H9 (cell line): Measurements from ENCODE around the gene LIPH. TPM values are rescaled to one million over a fixed set of nuclear protein-coding genes. Genes with fewer than 3 reads are reported as not detected.

Source experiments
- DNase-seq: peaks from one replicate; pipeline ENCODE4 v3.0.0-alpha.2; 2017
- H2AFZ ChIP-seq: one replicate; pipeline ENCODE4 v1.6.1; 2013; ENCODE audit warnings: mild to moderate bottlenecking, low read length, control low read depth, moderate library complexity
- H2AK5ac ChIP-seq: 2 replicates; pipeline ENCODE4 v1.6.1; 2013; ENCODE audit warnings: low read length, control low read depth, mixed read lengths; ENCODE audit not compliant: insufficient read length
- H2BK120ac ChIP-seq: one replicate; pipeline ENCODE4 v1.6.1; 2013; ENCODE audit warnings: low read depth, mild to moderate bottlenecking, low read length, control low read depth, inconsistent platforms; ENCODE audit not compliant: poor library complexity, severe bottlenecking
- H2BK12ac ChIP-seq: 2 replicates; pipeline ENCODE4 v1.6.1; 2013; ENCODE audit warnings: low read length, control low read depth, mixed read lengths, low read depth; ENCODE audit not compliant: insufficient read length
- H2BK15ac ChIP-seq: 2 replicates; pipeline ENCODE4 v1.6.1; 2013; ENCODE audit warnings: low read depth, low read length, control low read depth
- H2BK20ac ChIP-seq: one replicate; pipeline ENCODE4 v1.6.1; 2013; ENCODE audit warnings: low read depth, mild to moderate bottlenecking, low read length, control low read depth, inconsistent platforms; ENCODE audit not compliant: poor library complexity, severe bottlenecking
- H2BK5ac ChIP-seq: 2 replicates; pipeline ENCODE4 v1.6.1; 2013; ENCODE audit warnings: low read length, control low read depth, mixed read lengths; ENCODE audit not compliant: insufficient read length
- H3K14ac ChIP-seq: 2 replicates; pipeline ENCODE4 v1.6.1; 2013; ENCODE audit warnings: low read length, control low read depth; ENCODE audit not compliant: insufficient read depth
- H3K18ac ChIP-seq: 2 replicates; pipeline ENCODE4 v1.6.1; 2013; ENCODE audit warnings: low read depth, mild to moderate bottlenecking, mixed read lengths, low read length, control low read depth; ENCODE audit not compliant: insufficient read length
- H3K23ac ChIP-seq: 2 replicates; pipeline ENCODE4 v1.6.1; 2013; ENCODE audit warnings: low read length, control low read depth, mixed read lengths, low read depth; ENCODE audit not compliant: insufficient read length
- H3K23me2 ChIP-seq: 2 replicates; pipeline ENCODE4 v1.6.1; 2013; ENCODE audit warnings: low read depth, mild to moderate bottlenecking, mixed read lengths, low read length, control low read depth; ENCODE audit not compliant: insufficient read length, poor library complexity, severe bottlenecking
- H3K27ac ChIP-seq: 2 replicates; pipeline ENCODE4 v1.5.1; 2013; ENCODE audit warnings: low read length, control low read depth, mixed read lengths, low read depth; ENCODE audit not compliant: insufficient read length
- H3K27me3 ChIP-seq: 2 replicates; pipeline ENCODE4 v1.6.1; 2013; ENCODE audit warnings: low read length, control low read depth, inconsistent platforms; ENCODE audit not compliant: insufficient read depth
- H3K4ac ChIP-seq: 2 replicates; pipeline ENCODE4 v1.6.1; 2013; ENCODE audit warnings: low read depth, mild to moderate bottlenecking, control low read depth, inconsistent platforms, low read length, moderate library complexity
- H3K4me1 ChIP-seq: 2 replicates; pipeline ENCODE4 v1.6.1; 2013; ENCODE audit warnings: low read length, control low read depth, inconsistent platforms; ENCODE audit not compliant: insufficient read depth
- H3K4me2 ChIP-seq: 2 replicates; pipeline ENCODE4 v1.6.1; 2013; ENCODE audit warnings: low read length, control low read depth, mixed read lengths; ENCODE audit not compliant: insufficient read length, insufficient read depth
- H3K56ac ChIP-seq: 2 replicates; pipeline ENCODE4 v1.6.1; 2013; ENCODE audit warnings: low read depth, mild to moderate bottlenecking, mixed read lengths, low read length, control low read depth; ENCODE audit not compliant: insufficient read length
- H3K79me1 ChIP-seq: 2 replicates; pipeline ENCODE4 v1.6.1; 2013; ENCODE audit warnings: low read depth, mild to moderate bottlenecking, moderate library complexity, low read length, control low read depth, inconsistent platforms; ENCODE audit not compliant: insufficient read depth, poor library complexity, severe bottlenecking
- H3K79me2 ChIP-seq: 2 replicates; pipeline ENCODE4 v1.6.1; 2013; ENCODE audit warnings: low read length, control low read depth, inconsistent platforms; ENCODE audit not compliant: insufficient read depth
- H3K9ac ChIP-seq: 2 replicates; pipeline ENCODE4 v1.6.1; 2013; ENCODE audit warnings: low read length, control low read depth, mixed read lengths; ENCODE audit not compliant: insufficient read length; ENCODE audit errors: extremely low read depth
- H3K9me3 ChIP-seq: one replicate; pipeline ENCODE4 v1.6.1; 2013; ENCODE audit warnings: low read depth, low read length, inconsistent platforms; ENCODE audit not compliant: control insufficient read depth
- H3T11ph ChIP-seq: one replicate; pipeline ENCODE4 v1.6.1; 2013; ENCODE audit warnings: mild to moderate bottlenecking, low read length, control low read depth, inconsistent platforms
- H4K20me1 ChIP-seq: one replicate; pipeline ENCODE4 v1.6.1; 2013; ENCODE audit not compliant: control insufficient read depth, insufficient read length, insufficient read depth
- H4K5ac ChIP-seq: 2 replicates; pipeline ENCODE4 v1.6.1; 2013; ENCODE audit warnings: low read depth, mild to moderate bottlenecking, mixed read lengths, low read length, control low read depth; ENCODE audit not compliant: insufficient read length
- H4K8ac ChIP-seq: replicated peaks from 2 replicates; pipeline ENCODE4 v1.6.1; 2013; ENCODE audit warnings: low read length, control low read depth, mixed read lengths, low read depth; ENCODE audit not compliant: insufficient read length
- H4K91ac ChIP-seq: 2 replicates; pipeline ENCODE4 v1.6.1; 2013; ENCODE audit warnings: low read depth, mild to moderate bottlenecking, moderate library complexity, mixed read lengths, low read length, control low read depth; ENCODE audit not compliant: insufficient read length
- H3K27ac Mint-ChIP-seq, 3 experiments: 2 replicates in 2 of 3; 3 replicates in 1 of 3; pipeline ENCODE4 v1.8.0; 2020 to 2021; ENCODE audit warnings: mixed read lengths in 3 of 3, mild to moderate bottlenecking in 1 of 3, moderate library complexity in 1 of 3
- H3K27me3 Mint-ChIP-seq: 2 replicates; pipeline ENCODE4 v1.8.0; 2021; ENCODE audit warnings: low read depth, mild to moderate bottlenecking, moderate library complexity, mixed read lengths
- H3K36me3 Mint-ChIP-seq, 3 experiments: 2 replicates in 2 of 3; 3 replicates in 1 of 3; pipeline ENCODE4 v1.8.0; 2020 to 2021; ENCODE audit warnings: low read depth in 3 of 3, mixed read lengths in 3 of 3; ENCODE audit not compliant: insufficient read depth in 1 of 3
- H3K4me1 Mint-ChIP-seq, 2 experiments: 2 replicates each; pipeline ENCODE4 v1.8.0; 2020; ENCODE audit warnings: mixed read lengths in 2 of 2
- H3K4me3 Mint-ChIP-seq, 2 experiments: 2 replicates in 1 of 2; 3 replicates in 1 of 2; pipeline ENCODE4 v1.8.0; 2020 to 2021; ENCODE audit warnings: mild to moderate bottlenecking in 2 of 2, mixed read lengths in 2 of 2, moderate library complexity in 1 of 2
- H3K9me3 Mint-ChIP-seq, 2 experiments: 2 replicates in 1 of 2; 3 replicates in 1 of 2; pipeline ENCODE4 v1.8.0; 2020; ENCODE audit warnings: mild to moderate bottlenecking in 2 of 2, mixed read lengths in 2 of 2, moderate library complexity in 1 of 2
- CTCF ChIP-seq: fragments of 200-600 bp; sonication (generic); conservative IDR thresholded peaks from 3 replicates; pipeline ENCODE4 v1.8.0; 2021; ENCODE audit warnings: antibody characterized with exemption, mild to moderate bottlenecking
- WGBS: extraction: QIAGEN DNeasy Blood & Tissue Kit; methylation state at CpG from one replicate; pipeline ENCODE4 v1.1.7; 2013; ENCODE audit warnings: missing lambda C conversion rate, low lambda C conversion rate, mixed read lengths; ENCODE audit not compliant: insufficient read length; ENCODE audit errors: extremely low coverage; 5-methylcytosine and 5-hydroxymethylcytosine counted together
- total RNA-seq: library from RNA; stranded (reverse); gene quantifications from 2 replicates; pipeline ENCODE4 v1.2.1, GENCODE V29; 2021

Gene LIPH
- total RNA-seq, 1 experiment from 2014 or later, result 0.17 TPM

- Histone ChIP-seq H3K4ac (no peak overlapping the region), H3T11ph (no peak overlapping the region), H4K5ac (no peak overlapping the region), H3K27ac (no peak overlapping the region), H2AFZ (no peak overlapping the region), H3K4me2 (no peak overlapping the region), H3K56ac (no peak overlapping the region), H3K23ac (no peak overlapping the region), H2BK120ac (no peak overlapping the region), H3K23me2 (no peaks in the 10 kb centered on the region), H3K27me3 (no peaks in the 10 kb centered on the region), H3K4me1 (no peaks in the 10 kb centered on the region), H3K79me1 (no peaks in the 10 kb centered on the region), H4K91ac (no peak overlapping the region), H4K8ac (no peak overlapping the region), H3K9ac (no peak overlapping the region), H3K9me3 (no peaks in the 10 kb centered on the region), H2BK5ac (no peak overlapping the region), H3K79me2 (no peaks in the 10 kb centered on the region), H3K14ac (no peak overlapping the region), H3K18ac (no peak overlapping the region), H2AK5ac (no peak overlapping the region), H4K20me1 (no peaks in the 10 kb centered on the region), H2BK15ac (no peak overlapping the region), H2BK20ac (no peak overlapping the region), H2BK12ac (no peak overlapping the region)
- Mint-ChIP-seq H3K4me1 (no peaks in the 10 kb centered on the region), H3K9me3 (no peaks in the 10 kb centered on the region), H3K27ac (no peak overlapping the region), H3K27me3 (no peaks in the 10 kb centered on the region), H3K4me3 (no peak overlapping the region), H3K36me3 (peaks cover 0 to 3% (median 0%) of the 10 kb centered on the region in 3 experiments; a peak in 1 of 7 replicates)
- WGBS, result no CpG with 5 or more reads among the region's 2 CpGs
- DNase-seq, result no peak
- TF ChIP-seq CTCF, result no peak
Measured at GRCh38 chr3:185479373-185479945, 72.9 kb downstream of the LIPH start.
